Activated T-cell treated with anti-CD3 and anti-CD28 coated beads, Interleukin-2, amount 50 U/mL, for 4 hours (primary cell): Measurements from ENCODE around the gene CBX4. TPM values are rescaled to one million over a fixed set of nuclear protein-coding genes. Genes with fewer than 3 reads are reported as not detected.

Experiments used
- ATAC-seq, 2 donors: fragments of 200-7000 bp; cut with Tn5 transposase; one replicate each; pipeline ENCODE4 v1.10.0; 2021
- DNase-seq: peaks from one replicate; pipeline ENCODE4 v3.0.0-alpha.2; 2020
- H3K27me3 Mint-ChIP-seq: one replicate; pipeline ENCODE4 v1.8.0; 2021; ENCODE audit warnings: low read depth, mixed read lengths
- H3K36me3 Mint-ChIP-seq: one replicate; pipeline ENCODE4 v1.8.0; 2022; ENCODE audit warnings: mixed read lengths; ENCODE audit not compliant: insufficient read depth
- H3K4me1 Mint-ChIP-seq: one replicate; pipeline ENCODE4 v1.8.0; 2021; ENCODE audit warnings: low read depth, mixed read lengths
- H3K4me3 Mint-ChIP-seq: one replicate; pipeline ENCODE4 v1.8.0; 2021; ENCODE audit warnings: mild to moderate bottlenecking, moderate library complexity, mixed read lengths
- H3K9me3 Mint-ChIP-seq: one replicate; pipeline ENCODE4 v1.8.0; 2021; ENCODE audit warnings: mixed read lengths
- total RNA-seq, 3 donors: library from RNA; stranded (reverse); gene quantifications; one replicate each; pipeline ENCODE4 v1.2.1, GENCODE V29; 2021

Gene CBX4
- total RNA-seq, 3 donors from 2014 or later, result 15.3 to 16.4 (median 15.3) TPM

GRCh38 chr17:79831265-79832217 is 7.7 kb downstream of the CBX4 start:
- no peak for DNase-seq
- Mint-ChIP-seq H3K36me3 (peaks cover 5% of the 10 kb centered on the region), H3K27me3 (peaks cover 3% of the 10 kb centered on the region), H3K4me3 (no peak overlapping the region), H3K4me1 (peaks cover 16% of the 10 kb centered on the region), H3K9me3 (no peaks in the 10 kb centered on the region)
- no peak for ATAC-seq

- ATAC-seq (no peak), DNase-seq (no peak)
- Mint-ChIP-seq H3K4me1 (peaks cover 22% of the 10 kb centered on the region), H3K4me3 (no peak overlapping the region), H3K27me3 (peaks cover 4% of the 10 kb centered on the region), H3K9me3 (no peaks in the 10 kb centered on the region), H3K36me3 (peaks cover 5% of the 10 kb centered on the region)
Observed at GRCh38 chr17:79830763-79831264, 8.4 kb downstream of the CBX4 start.

- H3K4me1 Mint-ChIP-seq, result peaks cover 22% of the 10 kb centered on the region
- H3K9me3 Mint-ChIP-seq, result no peaks in the 10 kb centered on the region
- H3K36me3 Mint-ChIP-seq, result peaks cover 5% of the 10 kb centered on the region
- no peak for ATAC-seq
- DNase-seq, result no peak
- H3K27me3 Mint-ChIP-seq, result peaks cover 4% of the 10 kb centered on the region
- no peak overlapping the region for H3K4me3 Mint-ChIP-seq
Observed at GRCh38 chr17:79830303-79830702, 8.9 kb downstream of the CBX4 start.

- ATAC-seq (no peak), DNase-seq (no peak)
- Mint-ChIP-seq H3K36me3 (peaks cover 3% of the 10 kb centered on the region), H3K27me3 (peaks cover 5% of the 10 kb centered on the region), H3K4me3 (no peak overlapping the region), H3K4me1 (peaks cover 19% of the 10 kb centered on the region), H3K9me3 (no peaks in the 10 kb centered on the region)
Observed at GRCh38 chr17:79829457-79829856, 9.8 kb downstream of the CBX4 start.

- H3K36me3 Mint-ChIP-seq, result peaks cover 3% of the 10 kb centered on the region
- DNase-seq, result no peak
- ATAC-seq, result no peak
- H3K27me3 Mint-ChIP-seq, result peaks cover 7% of the 10 kb centered on the region
- peaks cover 19% of the 10 kb centered on the region for H3K4me1 Mint-ChIP-seq
- H3K4me3 Mint-ChIP-seq, result no peak overlapping the region
- no peaks in the 10 kb centered on the region for H3K9me3 Mint-ChIP-seq
Observed at GRCh38 chr17:79829004-79829403, 10.2 kb downstream of the CBX4 start.

- peaks cover 7% of the 10 kb centered on the region for H3K27me3 Mint-ChIP-seq
- no peaks in the 10 kb centered on the region for H3K9me3 Mint-ChIP-seq
- no peak for DNase-seq
- no peaks in the 10 kb centered on the region for H3K36me3 Mint-ChIP-seq
- peaks cover 13% of the 10 kb centered on the region for H3K4me1 Mint-ChIP-seq
- ATAC-seq, result no peak
- no peak overlapping the region for H3K4me3 Mint-ChIP-seq
Observed at GRCh38 chr17:79826841-79827578, 12.2 kb downstream of the CBX4 start.

- peaks cover 9% of the 10 kb centered on the region for H3K27me3 Mint-ChIP-seq
- no peak overlapping the region for H3K4me3 Mint-ChIP-seq
- H3K4me1 Mint-ChIP-seq, result peaks cover 11% of the 10 kb centered on the region
- no peaks in the 10 kb centered on the region for H3K9me3 Mint-ChIP-seq
- DNase-seq (no peak), ATAC-seq (no peak)
- H3K36me3 Mint-ChIP-seq, result no peaks in the 10 kb centered on the region
Observed at GRCh38 chr17:79826204-79826680, 13.0 kb downstream of the CBX4 start.

- ATAC-seq (no peak), DNase-seq (no peak)
- Mint-ChIP-seq H3K4me3 (no peak overlapping the region), H3K9me3 (no peaks in the 10 kb centered on the region), H3K36me3 (no peaks in the 10 kb centered on the region), H3K4me1 (peaks cover 11% of the 10 kb centered on the region), H3K27me3 (peaks cover 14% of the 10 kb centered on the region)
Observed at GRCh38 chr17:79825580-79825921, 13.7 kb downstream of the CBX4 start.

- Mint-ChIP-seq H3K36me3 (no peaks in the 10 kb centered on the region), H3K27me3 (peaks cover 19% of the 10 kb centered on the region), H3K9me3 (no peaks in the 10 kb centered on the region), H3K4me3 (no peak overlapping the region), H3K4me1 (peaks cover 11% of the 10 kb centered on the region)
- DNase-seq, result no peak
- ATAC-seq, result no peak
Observed at GRCh38 chr17:79824893-79825579, 14.2 kb downstream of the CBX4 start.

- Mint-ChIP-seq H3K9me3 (no peaks in the 10 kb centered on the region), H3K4me1 (peaks cover 11% of the 10 kb centered on the region), H3K4me3 (no peak overlapping the region), H3K27me3 (peaks cover 24% of the 10 kb centered on the region), H3K36me3 (no peaks in the 10 kb centered on the region)
- no peak for DNase-seq
- no peak for ATAC-seq
Observed at GRCh38 chr17:79824234-79824633, 15.0 kb downstream of the CBX4 start.

GRCh38 chr17:79822583-79823124 is 16.6 kb downstream of the CBX4 start:
- no peak for DNase-seq
- H3K27me3 Mint-ChIP-seq, result peaks cover 26% of the 10 kb centered on the region
- no peaks in the 10 kb centered on the region for H3K9me3 Mint-ChIP-seq
- H3K4me3 Mint-ChIP-seq, result no peak overlapping the region
- ATAC-seq, result no peak
- H3K36me3 Mint-ChIP-seq, result no peaks in the 10 kb centered on the region
- peaks cover 8% of the 10 kb centered on the region for H3K4me1 Mint-ChIP-seq

- no peak for DNase-seq
- no peaks in the 10 kb centered on the region for H3K9me3 Mint-ChIP-seq
- H3K4me1 Mint-ChIP-seq, result peaks cover 6% of the 10 kb centered on the region
- no peaks in the 10 kb centered on the region for H3K36me3 Mint-ChIP-seq
- no peak for ATAC-seq
- H3K27me3 Mint-ChIP-seq, result peaks cover 33% of the 10 kb centered on the region
- H3K4me3 Mint-ChIP-seq, result no peak overlapping the region
Observed at GRCh38 chr17:79821331-79822095, 17.7 kb downstream of the CBX4 start.

- Mint-ChIP-seq H3K4me3 (no peak overlapping the region), H3K4me1 (peaks cover 5% of the 10 kb centered on the region), H3K27me3 (peaks cover 37% of the 10 kb centered on the region), H3K9me3 (no peaks in the 10 kb centered on the region), H3K36me3 (no peaks in the 10 kb centered on the region)
- no peak for ATAC-seq
- DNase-seq, result no peak
Observed at GRCh38 chr17:79820959-79821330, 18.3 kb downstream of the CBX4 start.
